ENCODE data around the gene TFF3. TPM values are rescaled to one million over a fixed set of nuclear protein-coding genes. Genes with fewer than 3 reads are reported as not detected.

The TFF3 gene
- 0.25 TPM in 1 of 5 replicates, not detected in the others for total RNA-seq (2022; extraction: Qiagen RNA extraction)

GRCh38 chr21:42315296-42315891, at the start of gene TFF3:
Gene TFF3, minus strand, starts transcription at chr21:42315409. Its CDS starts 35 bp downstream, at chr21:42315374.

GRCh38 chr21:42350927-42351426, 35.8 kb upstream of the TFF3 start, which contains the start of gene TFF2:
Gene TFF2, minus strand, starts transcription at chr21:42350994. Its CDS starts 37 bp downstream, at chr21:42350957.

Other genes starting within 250 kb of the TFF3 start
- gene UMODL1, start 244.1 kb downstream of the TFF3 start, total RNA-seq (2022; extraction: Qiagen RNA extraction): not detected in 5 replicates
- 1.8 to 2.9 TPM (median 2.6 TPM) in 5 replicates for gene ABCG1, start 96.3 kb downstream of the TFF3 start, total RNA-seq (2022; extraction: Qiagen RNA extraction)
- gene TFF2, start 35.6 kb upstream of the TFF3 start, total RNA-seq (2022; extraction: Qiagen RNA extraction): not detected in 5 replicates
- 21.7 to 28.6 TPM (median 26.5 TPM) in 5 replicates for gene TFF1, start 51.1 kb upstream of the TFF3 start, total RNA-seq (2022; extraction: Qiagen RNA extraction)
- gene TMPRSS3, start 80.6 kb upstream of the TFF3 start, total RNA-seq (2022; extraction: Qiagen RNA extraction): 0.10 to 0.36 TPM (median 0.22 TPM) in 5 replicates
- gene UBASH3A, start 88.5 kb upstream of the TFF3 start, total RNA-seq (2022; extraction: Qiagen RNA extraction): 0.12 to 0.20 TPM (median 0.13 TPM) in 5 replicates
- 0.63 to 0.93 TPM (median 0.84 TPM) in 5 replicates for gene RSPH1, start 180.8 kb upstream of the TFF3 start, total RNA-seq (2022; extraction: Qiagen RNA extraction)
- 2.9 to 3.5 TPM (median 3.3 TPM) in 5 replicates for gene SLC37A1, start 198.4 kb upstream of the TFF3 start, total RNA-seq (2022; extraction: Qiagen RNA extraction)